CD14-positive monocyte (primary cell): Measurements from ENCODE around the gene GALNT10. TPM values are rescaled to one million over a fixed set of nuclear protein-coding genes. Genes with fewer than 3 reads are reported as not detected.

Experiments used
- DNase-seq, 3 donors: peaks; one replicate each; pipeline ENCODE4 v3.0.0-alpha.2; 2011 to 2022
- H2AFZ ChIP-seq: 2 replicates; pipeline ENCODE4 v1.6.0; 2012; ENCODE audit warnings: mild to moderate bottlenecking, low read depth, low read length, inconsistent platforms; ENCODE audit not compliant: insufficient read depth, poor library complexity, severe bottlenecking
- H3K27ac ChIP-seq, 2 donors: 1 replicate in 1 of 2; 2 replicates in 1 of 2; pipeline ENCODE4 v1.5.1; 2012 to 2013; ENCODE audit warnings: low read length in 2 of 2, control low read depth in 1 of 2, inconsistent platforms in 1 of 2, low read depth in 1 of 2, mild to moderate bottlenecking in 1 of 2
- H3K27me3 ChIP-seq, 2 donors: one replicate each; pipeline versions ENCODE4 v1.6.0 to v1.6.1; 2011 to 2013; ENCODE audit warnings: low read length in 2 of 2; ENCODE audit not compliant: control insufficient read depth in 2 of 2, insufficient read depth in 2 of 2
- H3K36me3 ChIP-seq, 2 donors: replicated peaks in 1 of 2; 1 replicate in 1 of 2; 2 replicates in 1 of 2; pipeline versions ENCODE4 v1.5.1 to v1.6.1; 2012 to 2013; ENCODE audit warnings: low read length in 2 of 2, control low read depth in 1 of 2, inconsistent platforms in 1 of 2, mild to moderate bottlenecking in 1 of 2; ENCODE audit not compliant: insufficient read depth in 2 of 2, control insufficient read depth in 1 of 2
- H3K4me1 ChIP-seq, 2 donors: 1 replicate in 1 of 2; 2 replicates in 1 of 2; pipeline versions ENCODE4 v1.5.1 to v1.6.1; 2012 to 2013; ENCODE audit warnings: low read length in 2 of 2, control low read depth in 1 of 2, inconsistent platforms in 1 of 2, mild to moderate bottlenecking in 1 of 2, moderate library complexity in 1 of 2; ENCODE audit not compliant: insufficient read depth in 2 of 2, control insufficient read depth in 1 of 2
- H3K4me2 ChIP-seq: replicated peaks from 2 replicates; pipeline ENCODE3; 2012; ENCODE audit warnings: low read length, moderate library complexity, mild to moderate bottlenecking; ENCODE audit not compliant: poor library complexity, severe bottlenecking; ENCODE audit errors: extremely low read depth
- H3K4me3 ChIP-seq, 3 experiments: fragments of 200-600 bp in 1 of 3; sonication (generic) in 1 of 3; replicated peaks in 1 of 3; 1 replicate in 2 of 3; 2 replicates in 1 of 3; pipeline ENCODE4 v1.5.1; 2011 to 2013; ENCODE audit warnings: low read length in 3 of 3, mild to moderate bottlenecking in 3 of 3, control low read depth in 2 of 3, low read depth in 2 of 3, inconsistent platforms in 1 of 3, moderate library complexity in 1 of 3
- H3K79me2 ChIP-seq: 2 replicates; pipeline ENCODE4 v1.6.0; 2012; ENCODE audit warnings: mild to moderate bottlenecking, control low read depth, inconsistent platforms, low read length, moderate library complexity; ENCODE audit not compliant: insufficient read depth
- H3K9ac ChIP-seq: 2 replicates; pipeline ENCODE4 v1.6.0; 2017; ENCODE audit warnings: low read length, mild to moderate bottlenecking; ENCODE audit not compliant: insufficient read depth, poor library complexity, severe bottlenecking
- H3K9me3 ChIP-seq, 2 donors: replicated peaks in 1 of 2; 1 replicate in 1 of 2; 2 replicates in 1 of 2; pipeline versions ENCODE4 v1.5.1 to v1.6.1; 2012 to 2013; ENCODE audit warnings: low read length in 2 of 2, control low read depth in 1 of 2; ENCODE audit not compliant: control insufficient read depth in 1 of 2, insufficient read depth in 1 of 2
- H4K20me1 ChIP-seq: 2 replicates; pipeline ENCODE4 v1.6.0; 2012; ENCODE audit warnings: mild to moderate bottlenecking, low read length, control low read depth, moderate library complexity; ENCODE audit not compliant: insufficient read depth
- H3K27ac Mint-ChIP-seq, 7 donors: one replicate each; pipeline ENCODE4 v1.8.0; 2020; ENCODE audit warnings: mild to moderate bottlenecking in 7 of 7, mixed read lengths in 7 of 7, moderate library complexity in 6 of 7, inconsistent platforms in 2 of 7
- H3K27me3 Mint-ChIP-seq, 3 donors: one replicate each; pipeline ENCODE4 v1.8.0; 2021 to 2022; ENCODE audit warnings: low read depth in 3 of 3, mild to moderate bottlenecking in 3 of 3, mixed read lengths in 3 of 3, moderate library complexity in 3 of 3, inconsistent platforms in 1 of 3
- H3K36me3 Mint-ChIP-seq, 2 donors: one replicate each; pipeline ENCODE4 v1.8.0; 2020; ENCODE audit warnings: mixed read lengths in 2 of 2, inconsistent platforms in 1 of 2, mild to moderate bottlenecking in 1 of 2
- H3K4me1 Mint-ChIP-seq: one replicate; pipeline ENCODE4 v1.8.0; 2020; ENCODE audit warnings: mild to moderate bottlenecking, mixed read lengths
- H3K4me3 Mint-ChIP-seq, 2 donors: one replicate each; pipeline ENCODE4 v1.8.0; 2020; ENCODE audit warnings: mild to moderate bottlenecking in 2 of 2, mixed read lengths in 2 of 2, moderate library complexity in 1 of 2
- H3K9me3 Mint-ChIP-seq, 7 donors: one replicate each; pipeline ENCODE4 v1.8.0; 2020 to 2022; ENCODE audit warnings: mixed read lengths in 7 of 7, mild to moderate bottlenecking in 6 of 7, moderate library complexity in 6 of 7, inconsistent platforms in 2 of 7
- whole genome bisulfite sequencing: methylation state at CpG from one replicate; pipeline ENCODE4 v1.1.5; 2013; ENCODE audit warnings: missing lambda C conversion rate; ENCODE audit not compliant: insufficient coverage; 5-methylcytosine and 5-hydroxymethylcytosine counted together
- intact Hi-C, 2 donors: fragments of 100-400 bp; cut with micrococcal nuclease; formaldehyde crosslinking; loops; one replicate each; pipeline versions ENCODE4 v1.15.0 to v1.15.1; 2023
- polyA plus RNA-seq, 3 donors: library from polyadenylated mRNA; depleted of rRNA in 1 of 3; unstranded in 2 of 3; stranded (reverse) in 1 of 3; fragments of 300-500 nt in 2 of 3; fragments of >200 nt in 1 of 3; fragmentation: Illumina TruSeq in 2 of 3; gene quantifications; 1 replicate in 2 of 3; 2 replicates in 1 of 3; pipeline ENCODE4 v1.2.3, GENCODE V29; 2012 to 2021
- TF ChIP-seq, protein P1 (sequence below): fragments of 200-600 bp; IDR thresholded peaks from one replicate; pipeline ENCODE4 v1.8.0; 2022; ENCODE audit warnings: antibody characterized with exemption, mild to moderate bottlenecking

Gene GALNT10
- polyA plus RNA-seq, 3 donors: 6.2 to 11.6 (median 7.3) TPM

- intact Hi-C loops: no loop called here
- H3K4me1 Mint-ChIP-seq: no peaks in the 10 kb centered on the region
- Histone ChIP-seq H3K27ac (no peak overlapping the region), H3K4me1 (no peaks in the 10 kb centered on the region), H3K4me2 (no peak overlapping the region), H3K9me3 (no peaks in the 10 kb centered on the region), H3K9ac (no peak overlapping the region), H4K20me1 (no peaks in the 10 kb centered on the region), H3K36me3 (peaks cover 14 to 29% of the 10 kb centered on the region in 2 donors), H3K79me2 (no peaks in the 10 kb centered on the region), H3K27me3 (no peaks in the 10 kb centered on the region), H3K4me3 (no peak overlapping the region), H2AFZ (no peak overlapping the region)
- TF ChIP-seq, protein P1, sequence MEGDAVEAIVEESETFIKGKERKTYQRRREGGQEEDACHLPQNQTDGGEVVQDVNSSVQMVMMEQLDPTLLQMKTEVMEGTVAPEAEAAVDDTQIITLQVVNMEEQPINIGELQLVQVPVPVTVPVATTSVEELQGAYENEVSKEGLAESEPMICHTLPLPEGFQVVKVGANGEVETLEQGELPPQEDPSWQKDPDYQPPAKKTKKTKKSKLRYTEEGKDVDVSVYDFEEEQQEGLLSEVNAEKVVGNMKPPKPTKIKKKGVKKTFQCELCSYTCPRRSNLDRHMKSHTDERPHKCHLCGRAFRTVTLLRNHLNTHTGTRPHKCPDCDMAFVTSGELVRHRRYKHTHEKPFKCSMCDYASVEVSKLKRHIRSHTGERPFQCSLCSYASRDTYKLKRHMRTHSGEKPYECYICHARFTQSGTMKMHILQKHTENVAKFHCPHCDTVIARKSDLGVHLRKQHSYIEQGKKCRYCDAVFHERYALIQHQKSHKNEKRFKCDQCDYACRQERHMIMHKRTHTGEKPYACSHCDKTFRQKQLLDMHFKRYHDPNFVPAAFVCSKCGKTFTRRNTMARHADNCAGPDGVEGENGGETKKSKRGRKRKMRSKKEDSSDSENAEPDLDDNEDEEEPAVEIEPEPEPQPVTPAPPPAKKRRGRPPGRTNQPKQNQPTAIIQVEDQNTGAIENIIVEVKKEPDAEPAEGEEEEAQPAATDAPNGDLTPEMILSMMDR: no peak
- peak overlapping the region in 1 of 2 donors; percentile 17 for H3K4me3 Mint-ChIP-seq
- no peak for DNase-seq
- H3K36me3 Mint-ChIP-seq: peaks cover 24 to 28% of the 10 kb centered on the region in 2 donors
- peaks cover 0 to 2% (median 0%) of the 10 kb centered on the region in 3 donors for H3K27me3 Mint-ChIP-seq
- no peak overlapping the region for H3K27ac Mint-ChIP-seq
- no peaks in the 10 kb centered on the region for H3K9me3 Mint-ChIP-seq
- 96% methylated on average over 5 of the region's 5 CpGs for WGBS
These were observed 182.1 kb downstream of the GALNT10 start for GRCh38 chr5:154372661-154373060.

DNA sequence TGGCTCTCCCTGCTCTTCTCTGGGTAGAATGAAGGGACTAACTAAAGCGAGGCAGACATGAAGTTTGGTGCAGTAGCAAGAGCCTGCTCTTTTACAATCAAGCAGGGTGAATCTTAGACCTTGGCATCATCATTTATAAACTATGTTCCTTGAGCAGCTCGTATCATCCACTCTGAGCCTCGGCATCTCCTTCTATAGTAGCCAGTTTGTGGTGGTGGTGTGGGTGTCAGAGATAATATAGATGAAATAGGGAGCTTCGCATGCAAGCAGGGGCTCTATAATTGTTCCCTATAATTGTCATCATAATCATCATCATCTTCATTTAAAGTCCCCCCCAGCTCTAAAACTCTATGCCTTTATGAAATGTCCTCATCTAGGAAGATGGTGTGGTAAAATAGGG lies 182.8 kb downstream of the GALNT10 start:
- intact Hi-C loops: no loop called here
- TF ChIP-seq, protein P1: no peak
- Histone ChIP-seq H3K36me3 (peaks cover 14 to 33% of the 10 kb centered on the region in 2 donors), H3K9me3 (no peaks in the 10 kb centered on the region), H3K4me3 (no peak overlapping the region), H4K20me1 (no peaks in the 10 kb centered on the region), H3K4me2 (no peak overlapping the region), H3K27me3 (no peaks in the 10 kb centered on the region), H3K79me2 (no peaks in the 10 kb centered on the region), H3K4me1 (no peaks in the 10 kb centered on the region), H2AFZ (no peak overlapping the region), H3K9ac (no peak overlapping the region), H3K27ac (no peak overlapping the region)
- Mint-ChIP-seq H3K9me3 (no peaks in the 10 kb centered on the region), H3K4me1 (no peaks in the 10 kb centered on the region), H3K27me3 (peaks cover 0 to 2% (median 0%) of the 10 kb centered on the region in 3 donors), H3K4me3 (no peak overlapping the region), H3K27ac (no peak overlapping the region), H3K36me3 (peaks cover 29 to 35% of the 10 kb centered on the region in 2 donors)
- WGBS: 83% methylated on average over 1 of the region's 4 CpGs
- DNase-seq: no peak
